ENCODE data around the gene STPG2. TPM values are rescaled to one million over a fixed set of nuclear protein-coding genes. Genes with fewer than 3 reads are reported as not detected.

The STPG2 gene
- total RNA-seq, 2 donors from 2014 or later: not detected

DNA sequence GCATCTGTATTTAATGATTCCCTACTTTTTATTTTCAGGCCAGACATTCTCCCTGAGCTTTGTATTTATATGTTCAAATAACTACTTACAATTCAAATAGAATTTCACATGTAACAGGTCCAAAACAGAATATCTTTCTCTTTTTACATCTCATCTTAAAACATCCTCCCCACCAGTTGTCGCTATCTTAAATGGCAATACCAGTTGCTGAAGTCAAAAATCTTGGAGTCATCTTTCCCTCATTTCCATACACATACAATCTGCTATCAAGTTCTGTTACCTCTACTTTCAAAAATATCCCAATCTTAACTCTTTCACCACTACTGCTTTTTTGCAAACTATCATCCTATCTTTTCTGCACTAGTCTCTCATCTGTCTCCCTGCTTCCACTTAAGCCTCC is 330.5 kb downstream of the STPG2 start:
- Mint-ChIP-seq H3K4me1 (ENCODE audit: low read depth) (no peaks in the 10 kb centered on the region), H3K36me3 (ENCODE audit: insufficient read depth in 2 of 2) (no peaks in the 10 kb centered on the region)
- no peak for ATAC-seq (replicated peaks in 1 of 2)

DNA sequence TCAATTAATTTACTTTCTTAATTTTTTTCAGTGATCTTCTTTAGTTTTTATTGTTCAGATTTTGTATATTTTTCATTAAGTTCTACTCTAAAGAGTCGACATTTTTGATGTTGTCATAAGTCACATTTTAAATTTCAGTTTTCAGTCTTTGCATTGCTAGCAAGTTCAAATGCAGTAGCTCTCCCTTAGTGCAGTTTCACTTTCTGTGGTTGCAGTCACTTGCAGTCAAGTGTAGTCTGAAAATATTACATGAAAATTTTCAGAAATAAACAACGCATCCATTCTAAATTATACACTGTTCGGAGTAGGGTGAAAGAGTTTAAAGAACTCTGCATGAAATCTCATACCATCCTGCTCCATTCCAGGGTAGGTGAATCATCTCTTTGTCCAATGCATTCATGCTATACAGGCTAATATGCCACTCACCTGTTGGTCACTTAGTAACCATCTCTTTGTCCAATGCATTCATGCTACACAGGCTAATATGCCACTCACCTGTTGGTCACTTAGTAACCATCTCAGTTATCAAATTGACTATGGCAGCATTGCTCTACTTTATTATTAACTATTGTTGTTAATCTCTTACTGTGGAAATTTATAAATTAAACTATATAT is 356.9 kb downstream of the STPG2 start:
- no peak for ATAC-seq (replicated peaks in 1 of 2)
- Mint-ChIP-seq H3K4me1 (ENCODE audit: low read depth) (no peaks in the 10 kb centered on the region), H3K9me3 (peaks cover 5 to 8% of the 10 kb centered on the region in 2 donors), H3K27ac (no peak overlapping the region), H3K27me3 (ENCODE audit: low read depth) (no peaks in the 10 kb centered on the region), H3K4me3 (no peak overlapping the region), H3K36me3 (ENCODE audit: insufficient read depth in 2 of 2) (no peaks in the 10 kb centered on the region)
- no peak for DNase-seq

More for the DNA sequence above, 330.5 kb downstream of the STPG2 start:
- Mint-ChIP-seq H3K4me3 (no peak overlapping the region), H3K9me3 (no peaks in the 10 kb centered on the region), H3K27ac (no peak overlapping the region), H3K27me3 (ENCODE audit: low read depth) (no peaks in the 10 kb centered on the region)
- DNase-seq: no peak

DNA sequence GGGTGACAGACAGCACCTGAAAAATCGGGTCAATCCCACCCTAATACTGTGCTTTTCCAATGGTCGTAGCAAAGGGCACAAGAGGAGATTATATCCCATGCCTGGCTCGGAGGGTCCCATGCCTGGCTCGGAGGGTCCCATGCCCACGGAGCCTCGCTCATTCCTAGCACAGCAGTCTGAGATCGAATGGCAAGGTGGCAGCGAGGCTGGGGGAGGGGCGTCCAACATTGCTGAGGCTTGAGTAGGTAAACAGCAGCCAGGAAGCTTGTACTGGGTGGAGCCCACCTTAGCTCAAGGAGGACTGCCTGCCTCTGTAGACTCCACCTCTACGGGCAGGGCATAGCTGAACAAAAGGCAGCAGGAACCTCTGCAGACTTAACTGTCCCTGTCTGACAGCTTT is 365.1 kb downstream of the STPG2 start:
- ATAC-seq (replicated peaks in 1 of 2): no peak

DNA sequence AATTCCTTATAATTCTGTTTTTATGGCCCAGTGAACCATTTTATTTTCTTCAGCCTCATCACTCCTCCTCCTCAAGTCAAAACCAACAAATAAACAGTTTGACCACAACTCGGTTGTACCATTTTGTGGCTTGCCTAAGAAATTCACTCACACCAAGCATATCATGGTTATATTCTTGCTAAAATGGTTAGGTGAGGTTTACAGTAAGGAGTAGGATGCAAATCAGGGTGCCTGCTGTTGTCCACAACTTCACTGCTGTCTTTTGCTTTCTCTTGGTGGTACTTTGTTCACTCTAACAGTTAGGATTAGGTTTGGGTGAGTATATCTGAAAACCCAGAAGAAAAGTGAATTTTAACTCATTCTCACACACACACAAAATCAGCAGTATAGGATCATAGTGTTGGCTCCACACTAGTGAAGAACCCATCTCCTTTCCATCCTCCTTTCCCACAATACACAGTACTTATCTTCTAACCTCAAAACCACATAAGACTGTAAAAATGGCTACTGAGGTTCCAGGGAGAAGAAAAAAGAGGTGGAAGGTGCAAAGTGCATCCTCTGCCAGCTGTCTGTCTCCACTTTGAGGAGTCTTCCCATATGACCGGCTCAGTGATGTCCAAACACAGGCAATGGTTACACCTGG is 368.8 kb downstream of the STPG2 start:
- Mint-ChIP-seq H3K4me3 (no peak overlapping the region), H3K4me1 (ENCODE audit: low read depth) (no peaks in the 10 kb centered on the region), H3K27ac (no peak overlapping the region), H3K27me3 (ENCODE audit: low read depth) (no peaks in the 10 kb centered on the region), H3K9me3 (peaks cover 3 to 4% of the 10 kb centered on the region in 2 donors), H3K36me3 (ENCODE audit: insufficient read depth in 2 of 2) (no peaks in the 10 kb centered on the region)
- no peak for DNase-seq
- ATAC-seq (replicated peaks in 1 of 2): no peak

More for the DNA sequence above, 365.1 kb downstream of the STPG2 start:
- Mint-ChIP-seq H3K4me3 (no peak overlapping the region), H3K36me3 (ENCODE audit: insufficient read depth in 2 of 2) (no peaks in the 10 kb centered on the region), H3K27me3 (ENCODE audit: low read depth) (no peaks in the 10 kb centered on the region), H3K9me3 (peaks cover 4 to 5% of the 10 kb centered on the region in 2 donors), H3K27ac (no peak overlapping the region), H3K4me1 (ENCODE audit: low read depth) (no peaks in the 10 kb centered on the region)
- DNase-seq: no peak

DNA sequence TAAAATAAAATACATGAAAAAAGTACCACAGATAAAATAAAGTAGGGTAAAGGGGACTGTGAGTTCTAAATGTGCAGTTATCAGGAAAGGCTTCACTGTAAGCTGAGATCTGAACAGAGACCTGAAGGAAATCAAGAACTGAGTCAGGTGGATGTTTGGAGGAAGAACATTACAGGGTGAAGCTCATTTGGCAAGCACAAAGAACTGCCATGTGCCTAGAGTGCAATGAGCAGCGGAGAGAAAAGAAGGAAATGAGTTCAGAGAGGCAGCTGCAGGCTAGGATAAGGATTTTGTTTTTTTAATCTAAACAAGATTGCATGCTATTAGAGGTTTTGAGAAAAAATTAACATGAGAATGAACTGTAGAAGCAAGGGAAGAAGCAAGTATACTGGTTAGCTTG is 373.1 kb downstream of the STPG2 start:
- Mint-ChIP-seq H3K4me1 (ENCODE audit: low read depth) (no peaks in the 10 kb centered on the region), H3K9me3 (no peaks in the 10 kb centered on the region), H3K27me3 (ENCODE audit: low read depth) (no peaks in the 10 kb centered on the region), H3K27ac (no peak overlapping the region), H3K36me3 (ENCODE audit: insufficient read depth in 2 of 2) (no peaks in the 10 kb centered on the region), H3K4me3 (no peak overlapping the region)
- no peak for ATAC-seq (replicated peaks in 1 of 2)
- no peak for DNase-seq

DNA sequence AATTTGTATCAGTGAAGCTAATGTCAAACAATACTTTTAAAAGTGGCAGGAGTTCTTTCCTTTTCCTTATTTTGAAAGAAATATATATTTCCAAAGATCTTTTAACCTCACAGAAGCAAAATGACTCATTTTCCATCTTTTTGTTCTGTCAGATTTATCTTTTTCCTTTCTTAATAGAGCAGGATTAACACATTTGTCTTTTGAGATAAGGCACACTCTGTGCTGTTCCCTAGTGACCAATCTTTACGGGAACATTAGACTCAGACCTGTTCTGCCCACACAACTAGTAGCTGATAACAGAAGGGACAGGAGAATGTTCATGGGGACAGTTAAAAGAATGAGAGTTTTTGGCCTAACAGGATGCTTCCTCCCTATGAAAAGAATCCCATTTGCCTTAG is 381.2 kb downstream of the STPG2 start:
- Mint-ChIP-seq H3K27me3 (ENCODE audit: low read depth) (no peaks in the 10 kb centered on the region), H3K9me3 (peaks cover 0 to under 1% of the 10 kb centered on the region in 2 donors), H3K4me1 (ENCODE audit: low read depth) (no peaks in the 10 kb centered on the region), H3K4me3 (no peak overlapping the region), H3K27ac (no peak overlapping the region), H3K36me3 (ENCODE audit: insufficient read depth in 2 of 2) (no peaks in the 10 kb centered on the region)
- ATAC-seq (replicated peaks in 1 of 2) (no peak), DNase-seq (no peak)

DNA sequence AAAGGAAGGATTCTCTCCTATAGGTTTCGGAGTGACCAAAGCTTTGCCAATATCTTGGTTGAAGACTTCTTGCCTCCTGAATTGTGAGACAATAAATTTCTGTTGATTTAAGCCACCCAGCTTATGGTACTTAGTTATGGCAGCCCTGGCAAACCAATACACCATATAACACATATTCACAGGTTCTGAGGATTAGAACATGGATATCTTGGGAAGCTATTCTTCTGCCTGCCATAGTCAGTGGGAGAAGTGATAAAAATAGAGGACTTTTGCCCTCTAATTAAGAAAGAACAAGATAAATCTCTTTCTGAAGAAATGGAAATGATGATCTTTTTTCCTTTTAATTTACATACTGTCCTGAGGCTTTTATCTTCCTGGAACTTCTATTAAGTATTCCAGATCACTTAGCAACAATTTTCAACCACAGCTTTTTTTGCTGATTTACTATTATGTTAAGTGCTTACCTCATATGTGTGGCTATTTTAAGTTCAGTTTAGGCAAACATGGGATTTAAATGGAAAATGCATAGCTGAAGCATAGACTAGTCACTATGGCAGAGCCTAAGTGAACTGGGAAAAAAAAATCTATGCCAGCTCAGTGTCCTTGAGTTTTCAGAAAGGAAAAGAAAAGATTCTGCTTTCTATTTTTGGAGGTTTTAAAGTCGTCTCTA is 381.7 kb downstream of the STPG2 start:
- H3K4me1 Mint-ChIP-seq (ENCODE audit: low read depth): no peaks in the 10 kb centered on the region

DNA sequence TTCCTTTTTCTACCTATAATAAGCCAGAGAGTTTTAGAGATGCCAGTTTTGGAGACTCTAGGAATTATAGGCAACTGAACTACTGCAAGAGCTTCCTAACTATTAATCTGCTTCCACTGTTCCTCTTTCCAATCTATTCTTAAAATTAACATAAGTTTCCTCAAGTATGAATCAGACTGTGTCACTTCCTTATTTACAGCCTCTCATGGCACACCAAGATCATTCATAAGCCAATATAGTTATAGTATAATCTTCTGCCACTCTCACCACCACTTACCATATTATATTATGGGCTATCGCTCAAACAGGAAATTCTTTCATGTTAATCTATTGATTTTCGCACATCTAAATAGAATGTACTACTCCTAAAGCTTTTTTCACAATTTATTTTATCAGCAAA is 383.5 kb downstream of the STPG2 start:
- H3K27me3 Mint-ChIP-seq (ENCODE audit: low read depth): no peaks in the 10 kb centered on the region
- no peak overlapping the region for H3K4me3 Mint-ChIP-seq

More for the DNA sequence above, 381.7 kb downstream of the STPG2 start:
- Mint-ChIP-seq H3K27me3 (ENCODE audit: low read depth) (no peaks in the 10 kb centered on the region), H3K4me3 (no peak overlapping the region), H3K36me3 (ENCODE audit: insufficient read depth in 2 of 2) (no peaks in the 10 kb centered on the region), H3K27ac (no peak overlapping the region), H3K9me3 (peaks cover 0 to 5% of the 10 kb centered on the region in 2 donors)
- ATAC-seq (replicated peaks in 1 of 2) (no peak), DNase-seq (no peak)

DNA sequence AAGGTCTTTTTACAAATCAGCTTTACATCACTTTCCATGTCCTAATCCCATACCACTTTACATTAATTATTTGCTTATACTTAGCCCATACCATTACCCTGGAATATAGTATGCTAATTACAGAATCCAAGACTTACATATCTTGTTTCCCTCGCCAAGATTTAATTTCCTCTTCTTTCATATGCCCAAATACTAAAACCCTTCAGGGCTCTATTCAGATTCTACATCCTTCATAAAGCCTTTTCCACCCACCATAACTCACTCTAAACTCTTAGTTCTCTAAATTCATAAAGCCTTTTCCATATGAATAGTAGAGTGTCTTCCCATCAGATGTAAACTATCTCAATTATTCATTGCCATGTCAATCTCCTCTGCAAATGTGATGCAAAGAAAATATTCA is 390.7 kb downstream of the STPG2 start:
- Mint-ChIP-seq H3K36me3 (ENCODE audit: insufficient read depth in 2 of 2) (no peaks in the 10 kb centered on the region), H3K9me3 (peaks cover 0 to 7% of the 10 kb centered on the region in 2 donors), H3K4me1 (ENCODE audit: low read depth) (no peaks in the 10 kb centered on the region), H3K4me3 (no peak overlapping the region), H3K27me3 (ENCODE audit: low read depth) (no peaks in the 10 kb centered on the region), H3K27ac (no peak overlapping the region)
- DNase-seq (no peak), ATAC-seq (replicated peaks in 1 of 2) (no peak)

More for the DNA sequence above, 383.5 kb downstream of the STPG2 start:
- H3K36me3 Mint-ChIP-seq (ENCODE audit: insufficient read depth in 2 of 2): no peaks in the 10 kb centered on the region
- DNase-seq: no peak
- H3K4me1 Mint-ChIP-seq (ENCODE audit: low read depth): no peaks in the 10 kb centered on the region
- peaks cover 0 to 5% of the 10 kb centered on the region in 2 donors for H3K9me3 Mint-ChIP-seq
- ATAC-seq (replicated peaks in 1 of 2): no peak
- no peak overlapping the region for H3K27ac Mint-ChIP-seq

DNA sequence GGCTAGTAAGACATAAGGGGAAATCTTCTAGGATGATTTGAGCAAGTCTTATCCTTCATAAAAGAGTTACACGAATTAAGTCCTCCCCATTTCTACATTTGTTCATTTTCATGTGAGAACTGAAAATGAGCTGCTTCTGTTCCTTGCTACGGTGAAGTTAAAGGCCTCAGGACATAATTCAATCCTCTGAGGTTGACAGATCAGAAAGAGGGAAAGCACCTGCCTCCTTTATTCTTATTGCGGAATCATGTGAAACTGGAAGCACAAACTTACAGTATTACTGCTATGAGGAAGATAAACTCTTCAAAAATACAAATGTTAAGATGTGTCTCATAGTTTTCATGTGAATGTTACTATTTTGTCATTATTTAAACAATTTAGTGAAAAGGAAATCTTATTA is 395.3 kb downstream of the STPG2 start:
- ATAC-seq (replicated peaks in 1 of 2) (no peak), DNase-seq (no peak)
- Mint-ChIP-seq H3K27me3 (ENCODE audit: low read depth) (no peaks in the 10 kb centered on the region), H3K9me3 (no peaks in the 10 kb centered on the region), H3K36me3 (ENCODE audit: insufficient read depth in 2 of 2) (no peaks in the 10 kb centered on the region), H3K27ac (no peak overlapping the region), H3K4me3 (no peak overlapping the region), H3K4me1 (ENCODE audit: low read depth) (no peaks in the 10 kb centered on the region)

DNA sequence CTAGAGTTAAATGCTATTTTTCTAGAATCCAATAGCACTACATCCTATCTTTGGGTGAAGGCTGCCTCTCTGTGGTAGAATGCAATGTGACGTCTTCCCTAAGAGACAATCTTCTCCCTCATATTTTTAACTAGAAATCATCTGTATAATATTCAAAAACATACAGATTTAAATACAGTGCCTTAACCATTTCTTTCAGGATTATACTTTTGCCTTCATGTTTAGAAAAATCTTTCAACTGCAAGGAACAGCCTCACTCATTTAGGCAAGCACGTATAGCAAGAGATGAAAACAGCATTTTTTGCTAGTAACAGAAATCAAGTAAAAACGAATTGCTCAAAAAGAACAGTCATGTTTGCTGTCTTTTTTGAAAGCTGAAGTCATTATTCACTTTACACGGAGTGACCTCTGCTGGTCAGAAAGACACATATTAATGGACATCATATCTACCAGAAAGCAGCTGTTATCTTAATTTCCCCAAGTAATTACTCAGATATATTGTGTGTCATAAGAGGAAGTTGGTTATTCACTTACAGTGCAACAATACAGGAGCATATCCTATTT is 422.3 kb downstream of the STPG2 start:
- H3K27ac Mint-ChIP-seq: no peak overlapping the region
- ATAC-seq (replicated peaks in 1 of 2): no peak

DNA sequence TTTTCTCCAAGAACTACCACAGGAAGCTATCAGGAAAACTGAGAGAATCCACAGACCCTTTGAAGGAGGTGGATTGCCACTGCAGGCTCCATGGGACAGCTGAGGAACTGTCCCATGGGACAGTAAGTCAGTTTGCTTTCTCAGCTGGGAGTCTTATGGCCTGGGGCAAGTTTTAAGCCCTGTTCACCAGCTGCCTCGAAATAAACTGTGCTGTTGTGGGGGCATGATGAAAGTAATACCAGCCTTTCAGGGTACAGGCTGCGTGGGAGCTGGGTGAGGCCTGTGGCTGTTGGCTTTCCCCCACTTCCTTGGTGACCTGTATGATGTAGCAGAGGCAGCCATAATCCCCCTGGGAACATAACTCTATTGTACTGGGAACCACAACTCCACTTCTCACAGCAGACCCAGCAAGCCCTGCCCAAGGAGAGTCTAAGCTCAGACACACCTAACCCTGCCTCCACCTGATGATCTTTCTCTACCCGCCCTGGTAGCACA is 452.1 kb downstream of the STPG2 start:
- peaks cover 12 to 14% of the 10 kb centered on the region in 2 donors for H3K9me3 Mint-ChIP-seq
- no peak overlapping the region for H3K4me3 Mint-ChIP-seq
- H3K27ac Mint-ChIP-seq: no peak overlapping the region
- H3K4me1 Mint-ChIP-seq (ENCODE audit: low read depth): no peaks in the 10 kb centered on the region
- H3K36me3 Mint-ChIP-seq (ENCODE audit: insufficient read depth in 2 of 2): peaks cover 2 to 7% of the 10 kb centered on the region in 2 donors
- DNase-seq: no peak
- no peak for ATAC-seq (replicated peaks in 1 of 2)
- H3K27me3 Mint-ChIP-seq (ENCODE audit: low read depth): no peaks in the 10 kb centered on the region

More for the DNA sequence above, 422.3 kb downstream of the STPG2 start:
- no peaks in the 10 kb centered on the region for H3K27me3 Mint-ChIP-seq (ENCODE audit: low read depth)
- H3K36me3 Mint-ChIP-seq (ENCODE audit: insufficient read depth in 2 of 2): no peaks in the 10 kb centered on the region
- no peaks in the 10 kb centered on the region for H3K4me1 Mint-ChIP-seq (ENCODE audit: low read depth)
- DNase-seq: no peak
- peaks cover 0 to 2% of the 10 kb centered on the region in 2 donors for H3K9me3 Mint-ChIP-seq
- no peak overlapping the region for H3K4me3 Mint-ChIP-seq

DNA sequence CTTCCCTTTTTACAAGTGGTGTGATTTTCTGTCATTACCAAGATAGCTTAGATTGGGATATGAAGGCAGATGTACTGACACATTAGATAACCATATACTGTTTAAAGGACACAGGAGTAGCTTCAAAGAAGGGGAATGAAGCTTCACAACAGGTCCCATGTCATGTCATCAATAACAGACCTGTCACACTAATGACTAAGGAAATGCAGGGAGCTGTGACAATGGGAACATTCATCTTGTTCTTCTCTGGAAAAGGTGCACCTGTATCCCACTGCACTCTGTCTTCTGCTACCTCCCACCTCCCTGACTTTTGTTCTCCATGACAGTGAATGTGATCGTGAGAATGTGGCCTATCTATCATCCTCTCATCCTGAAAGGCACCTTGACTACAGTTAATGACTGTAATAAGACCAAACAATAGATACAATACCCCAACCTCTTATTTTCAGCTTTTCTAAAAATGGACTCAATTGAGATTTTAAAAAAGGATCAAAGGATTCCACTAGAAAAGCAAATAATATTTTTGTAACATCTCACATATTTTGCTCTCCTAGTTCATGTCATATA is 472.5 kb downstream of the STPG2 start:
- H3K36me3 Mint-ChIP-seq (ENCODE audit: insufficient read depth in 2 of 2): no peaks in the 10 kb centered on the region
- H3K4me3 Mint-ChIP-seq: no peak overlapping the region
- DNase-seq (no peak), ATAC-seq (replicated peaks in 1 of 2) (no peak)
- H3K9me3 Mint-ChIP-seq: peaks cover 0 to 1% of the 10 kb centered on the region in 2 donors
- H3K4me1 Mint-ChIP-seq (ENCODE audit: low read depth): no peaks in the 10 kb centered on the region
- no peaks in the 10 kb centered on the region for H3K27me3 Mint-ChIP-seq (ENCODE audit: low read depth)
- no peak overlapping the region for H3K27ac Mint-ChIP-seq
